GM21737 (cell line): ENCODE data around the gene BYSL.

ENCODE experiments used
- ATAC-seq: cut with Tn5 transposase; IDR thresholded peaks from one replicate; pipeline ENCODE4 v1.9.1; 2021; ENCODE audit warnings: mild to moderate bottlenecking, moderate library complexity; ENCODE audit not compliant: unreplicated experiment

The BYSL gene

GRCh38 chr6:41914869-41915530 is 6.3 kb upstream of the BYSL start:
- ATAC-seq = no peak

GRCh38 chr6:41917528-41917927 is 3.8 kb upstream of the BYSL start:
- no peak for ATAC-seq

GRCh38 chr6:41921712-41921998 is 356 bp downstream of the BYSL start:
- ATAC-seq = no peak

GRCh38 chr6:41922154-41922553 is 855 bp downstream of the BYSL start:
- no peak for ATAC-seq

GRCh38 chr6:41927253-41927652 is 6.0 kb downstream of the BYSL start:
- no peak for ATAC-seq

GRCh38 chr6:41929924-41930323 is 8.6 kb downstream of the BYSL start:
- ATAC-seq = no peak

- ATAC-seq = no peak
Measured at GRCh38 chr6:41931792-41932191, 10.5 kb downstream of the BYSL start.

- ATAC-seq = no peak
Measured at GRCh38 chr6:41932378-41932777, 11.1 kb downstream of the BYSL start.

GRCh38 chr6:41934278-41935192 is 13.2 kb downstream of the BYSL start:
- ATAC-seq = no peak

- no peak for ATAC-seq
Measured at GRCh38 chr6:41935193-41935574, 13.9 kb downstream of the BYSL start.

- ATAC-seq = no peak
Measured at GRCh38 chr6:41935685-41936072, 14.4 kb downstream of the BYSL start.

- ATAC-seq = no peak
Measured at GRCh38 chr6:41936073-41936837, 15.0 kb downstream of the BYSL start.

- no peak for ATAC-seq
Measured at GRCh38 chr6:41937472-41937860, 16.2 kb downstream of the BYSL start.

- no peak for ATAC-seq
Measured at GRCh38 chr6:41937861-41938574, 16.7 kb downstream of the BYSL start.

- no peak for ATAC-seq
Measured at GRCh38 chr6:41938590-41939175, 17.4 kb downstream of the BYSL start.

- no peak for ATAC-seq
Measured at GRCh38 chr6:41939176-41939847, 18.0 kb downstream of the BYSL start.

- no peak for ATAC-seq
Measured at GRCh38 chr6:41939848-41940758, 18.8 kb downstream of the BYSL start.

GRCh38 chr6:41940759-41941279 is 19.5 kb downstream of the BYSL start:
- no peak for ATAC-seq
